IMR-90 (cell line): ENCODE results near the gene PIK3C3. TPM values are rescaled to one million over a fixed set of nuclear protein-coding genes. Genes with fewer than 3 reads are reported as not detected.
A peak's percentile ranks its signal among the peaks of the same experiment; 100 is the strongest.

Source experiments
- ATAC-seq: fragments of 200-7000 bp; cut with Tn5 transposase; 2 replicates; pipeline ENCODE4 v1.9.1; 2020; ENCODE audit warnings: low read depth, mild to moderate bottlenecking, moderate library complexity
- BruUV-seq: library from RNA; stranded (reverse); fragments of 400-500 nt; replicated peaks from 2 replicates; lab custom pipeline; 2021; lab: Mats Ljungman, UMichigan
- CTCF ChIA-PET: fragments of 300-600 bp; formaldehyde crosslinking; extraction: SDS; loops from one replicate; lab custom pipeline; 2021; ENCODE audit warnings: antibody characterized with exemption; lab: Yijun Ruan, JAX
- POLR2A ChIA-PET: fragments of 300-600 bp; sonication (Branson Sonifier 250); formaldehyde crosslinking; loops from one replicate; lab custom pipeline; 2022; ENCODE audit warnings: antibody characterized with exemption; ENCODE audit not compliant: unreplicated experiment; lab: Charles Lee
- DNase-seq: peaks from one replicate; pipeline ENCODE4 v3.0.0; 2013
- H2AFZ ChIP-seq: replicated peaks from 2 replicates; pipeline ENCODE3; 2013; ENCODE audit warnings: low read length, mild to moderate bottlenecking; ENCODE audit not compliant: poor library complexity
- H2AK5ac ChIP-seq: 2 replicates; pipeline ENCODE4 v1.6.1; 2013; ENCODE audit warnings: low read depth, low read length, inconsistent platforms
- H2AK9ac ChIP-seq: replicated peaks from 2 replicates; pipeline ENCODE3; 2013; ENCODE audit warnings: mild to moderate bottlenecking, low read depth, low read length, moderate library complexity; ENCODE audit not compliant: poor library complexity
- H2BK120ac ChIP-seq: 2 replicates; pipeline ENCODE4 v1.6.1; 2013; ENCODE audit warnings: low read depth, low read length, inconsistent platforms
- H2BK15ac ChIP-seq: 3 replicates; pipeline ENCODE4 v1.6.1; 2013; ENCODE audit warnings: low read depth, low read length, inconsistent platforms
- H2BK20ac ChIP-seq: 2 replicates; pipeline ENCODE4 v1.6.1; 2013; ENCODE audit warnings: low read depth, mild to moderate bottlenecking, inconsistent platforms, low read length, moderate library complexity
- H2BK5ac ChIP-seq: 2 replicates; pipeline ENCODE4 v1.6.1; 2013; ENCODE audit warnings: mild to moderate bottlenecking, low read depth, low read length, inconsistent platforms; ENCODE audit not compliant: poor library complexity, severe bottlenecking
- H3K14ac ChIP-seq: replicated peaks from 2 replicates; pipeline ENCODE4 v1.6.1; 2013; ENCODE audit warnings: low read depth, low read length, inconsistent platforms
- H3K18ac ChIP-seq: 2 replicates; pipeline ENCODE4 v1.6.1; 2013; ENCODE audit warnings: low read depth, low read length, control low read depth
- H3K23ac ChIP-seq: 2 replicates; pipeline ENCODE4 v1.6.1; 2013; ENCODE audit warnings: low read depth, low read length, inconsistent platforms
- H3K27ac ChIP-seq: 2 replicates; pipeline ENCODE4 v1.5.1; 2013; ENCODE audit warnings: mild to moderate bottlenecking, control low read depth, low read length; ENCODE audit not compliant: insufficient read depth
- H3K27me3 ChIP-seq: 2 replicates; pipeline ENCODE4 v1.6.1; 2013; ENCODE audit warnings: low read length; ENCODE audit not compliant: control insufficient read depth, insufficient read depth
- H3K36me3 ChIP-seq: 2 replicates; pipeline ENCODE4 v1.6.1; 2013; ENCODE audit warnings: low read length, mixed read lengths; ENCODE audit not compliant: control insufficient read depth, insufficient read depth
- H3K4ac ChIP-seq: 2 replicates; pipeline ENCODE4 v1.6.1; 2013; ENCODE audit warnings: low read depth, low read length, inconsistent platforms
- H3K4me1 ChIP-seq: 2 replicates; pipeline ENCODE4 v1.6.1; 2013; ENCODE audit warnings: low read length, mixed read lengths; ENCODE audit not compliant: control insufficient read depth, insufficient read depth
- H3K4me2 ChIP-seq: 2 replicates; pipeline ENCODE4 v1.6.1; 2013; ENCODE audit warnings: low read depth, mild to moderate bottlenecking, control low read depth, low read length, moderate library complexity
- H3K4me3 ChIP-seq: 2 replicates; pipeline ENCODE4 v1.5.1; 2013; ENCODE audit warnings: low read depth, mild to moderate bottlenecking, control low read depth, low read length, moderate library complexity; ENCODE audit not compliant: insufficient read depth
- H3K56ac ChIP-seq: 2 replicates; pipeline ENCODE4 v1.6.1; 2013; ENCODE audit warnings: low read length, inconsistent platforms; ENCODE audit not compliant: insufficient read depth; ENCODE audit errors: extremely low read depth
- H3K79me1 ChIP-seq, 2 experiments: 2 replicates each; pipeline ENCODE4 v1.6.1; 2013; ENCODE audit warnings: low read length in 2 of 2, inconsistent platforms in 1 of 2, low read depth in 1 of 2
- H3K9ac ChIP-seq: 2 replicates; pipeline ENCODE4 v1.6.1; 2013; ENCODE audit warnings: low read depth, low read length, control low read depth
- H3K9me1 ChIP-seq: 2 replicates; pipeline ENCODE4 v1.6.1; 2013; ENCODE audit warnings: low read length, inconsistent platforms; ENCODE audit not compliant: insufficient read depth
- H3K9me3 ChIP-seq: 2 replicates; pipeline ENCODE4 v1.6.1; 2013; ENCODE audit warnings: low read length; ENCODE audit not compliant: control insufficient read depth, insufficient read depth
- H4K20me1 ChIP-seq: 2 replicates; pipeline ENCODE4 v1.6.1; 2013; ENCODE audit warnings: low read length, inconsistent platforms; ENCODE audit not compliant: insufficient read depth
- H4K5ac ChIP-seq: 2 replicates; pipeline ENCODE4 v1.6.1; 2013; ENCODE audit warnings: mild to moderate bottlenecking, low read depth, low read length, control low read depth
- H4K8ac ChIP-seq, 2 experiments: 2 replicates each; pipeline ENCODE4 v1.6.1; 2013; ENCODE audit warnings: low read depth in 2 of 2, low read length in 2 of 2, control low read depth in 1 of 2, inconsistent platforms in 1 of 2
- H4K91ac ChIP-seq: 2 replicates; pipeline ENCODE4 v1.6.1; 2013; ENCODE audit warnings: low read depth, low read length, inconsistent platforms; ENCODE audit not compliant: insufficient read depth
- CHD1 ChIP-seq: IDR thresholded peaks from 2 replicates; pipeline ENCODE4 v1.6.1; 2012; ENCODE audit warnings: low read depth, low read length, improper control_type of control experiment
- CTCF ChIP-seq: conservative IDR thresholded peaks from 2 replicates; pipeline ENCODE4 v1.5.1; 2012; ENCODE audit warnings: mild to moderate bottlenecking, low read depth, low read length, improper control_type of control experiment
- MAFK ChIP-seq: IDR thresholded peaks from 2 replicates; pipeline ENCODE4 v1.6.1; 2012; ENCODE audit warnings: low read depth, low read length, improper control_type of control experiment
- MXI1 ChIP-seq: IDR thresholded peaks from 2 replicates; pipeline ENCODE4 v1.6.1; 2012; ENCODE audit warnings: low read depth, mild to moderate bottlenecking, low read length, moderate library complexity, borderline replicate concordance
- POLR2A ChIP-seq: IDR thresholded peaks from 2 replicates; pipeline ENCODE4 v1.6.1; 2012; ENCODE audit warnings: mild to moderate bottlenecking, low read depth, low read length
- WGBS, 2 experiments: methylation state at CpG; one replicate each; pipeline versions ENCODE4 v1.1.5 to v1.1.7; 2013; ENCODE audit warnings: missing lambda C conversion rate in 2 of 2; ENCODE audit not compliant: insufficient read length in 1 of 2; ENCODE audit errors: extremely low coverage in 2 of 2; 5-methylcytosine and 5-hydroxymethylcytosine counted together
- dilution Hi-C: fragments of 300-500 bp; cut with HindIII; formaldehyde crosslinking; loops from one replicate; pipeline ENCODE4 v1.14.3; 2018; ENCODE audit warnings: low sequenced_read_pairs; ENCODE audit not compliant: unreplicated experiment
- in situ Hi-C: fragments of 300-500 bp; cut with MboI; formaldehyde crosslinking; loops from 3 replicates; pipeline ENCODE4 v1.14.3; 2019; ENCODE audit warnings: low sequenced_read_pairs, inconsistent platforms, mixed read lengths
- intact Hi-C: fragments of 100-400 bp; cut with micrococcal nuclease; formaldehyde crosslinking; loops from 2 replicates; pipeline ENCODE4 v1.10.0; 2022
- polyA plus RNA-seq, 3 experiments: library from polyadenylated mRNA; depleted of rRNA; stranded (reverse); fragments of >200 nt; gene quantifications; 2 replicates each; pipeline ENCODE4 v1.2.3, GENCODE V29; 2012; ENCODE audit warnings: low replicate concordance in 1 of 3
- total RNA-seq: library from RNA; depleted of rRNA; stranded (reverse); fragments of >200 nt; gene quantifications from 2 replicates; pipeline ENCODE4 v1.2.3, GENCODE V29; 2012

PIK3C3 gene
- total and polyA plus RNA-seq, 2 of the 4 experiments (the other 2 are of a cell fraction), result 41.2 to 57.2 TPM

GRCh38 chr18:42030586-42031182, 75.7 kb downstream of the PIK3C3 start:
- intact Hi-C loops, result no loop called here
- CTCF ChIA-PET, result interaction anchor here (0.5 to 2.2 kb wide), 5 partner anchors 20 to 1532 kb away, joined by 3 to 6 read pairs (median 3); no protein-coding TSS in a partner anchor
- H3K27ac ChIP-seq, result no peak overlapping the region
- H3K9ac ChIP-seq, result no peak overlapping the region
- dilution Hi-C loops, result no loop called here
- H2AFZ ChIP-seq, result no peak overlapping the region
- no peaks in the 10 kb centered on the region for H3K9me1 ChIP-seq
- POLR2A ChIA-PET, result interaction anchor here (0.6 kb wide), 1 partner anchor 639 kb away, joined by 3 read pairs; no protein-coding TSS in a partner anchor
- no peak overlapping the region for H4K8ac ChIP-seq
- H3K18ac ChIP-seq, result no peak overlapping the region
- TF ChIP-seq MXI1 (no peak), CHD1 (no peak), CTCF (peak; percentile 50), MAFK (no peak), POLR2A (no peak)
- H2AK9ac ChIP-seq, result no peak overlapping the region
- no peak overlapping the region for H2BK120ac ChIP-seq
- no peak overlapping the region for H3K4me2 ChIP-seq
- WGBS, 2 experiments, result no CpG with 5 or more reads among the region's 3 CpGs
- H2AK5ac ChIP-seq, result peak overlapping the region; percentile 4; the same call in 1 of the 2 replicates
- no peak overlapping the region for H3K14ac ChIP-seq
- H3K9me3 ChIP-seq, result no peaks in the 10 kb centered on the region
- no peak overlapping the region for H3K4ac ChIP-seq
- ATAC-seq, result peak; percentile 85
- H3K79me1 ChIP-seq, result peaks cover 0 to 4% of the 10 kb centered on the region in 2 experiments; a peak in 2 of 4 replicates
- H2BK5ac ChIP-seq, result no peak overlapping the region
- no peak overlapping the region for H4K91ac ChIP-seq
- DNase-seq, result peak; percentile 24
- H3K36me3 ChIP-seq, result peaks cover 16% of the 10 kb centered on the region
- H3K4me1 ChIP-seq, result no peaks in the 10 kb centered on the region
- H2BK15ac ChIP-seq, result no peak overlapping the region
- no TSS peak for BruUV-seq
- H3K23ac ChIP-seq, result no peak overlapping the region
- in situ Hi-C loops, result no loop called here
- no peaks in the 10 kb centered on the region for H4K20me1 ChIP-seq
- H3K56ac ChIP-seq, result no peak overlapping the region
- H4K5ac ChIP-seq, result no peak overlapping the region
- no peak overlapping the region for H3K4me3 ChIP-seq
- H3K27me3 ChIP-seq, result no peaks in the 10 kb centered on the region
- no peak overlapping the region for H2BK20ac ChIP-seq
